Panc1 (cell line): Measurements from ENCODE around the gene AGAP1. TPM values are rescaled to one million over a fixed set of nuclear protein-coding genes. Genes with fewer than 3 reads are reported as not detected.

Source experiments
- ATAC-seq: fragments of 200-7000 bp; cut with Tn5 transposase; 2 replicates; pipeline ENCODE4 v1.9.1; 2020; ENCODE audit warnings: mild to moderate bottlenecking, moderate library complexity
- BruUV-seq: library from RNA; stranded (reverse); fragments of 400-500 nt; replicated peaks from 2 replicates; lab custom pipeline; 2021; lab: Mats Ljungman, UMichigan
- CTCF ChIA-PET: fragments of 300-600 bp; sonication (Branson Sonifier 250); formaldehyde crosslinking; loops from one replicate; lab custom pipeline; 2022; ENCODE audit warnings: antibody characterized with exemption; lab: Charles Lee
- POLR2A ChIA-PET: fragments of 300-600 bp; sonication (Branson Sonifier 250); formaldehyde crosslinking; loops from one replicate; lab custom pipeline; 2022; ENCODE audit warnings: antibody characterized with exemption; lab: Charles Lee
- DNase-seq: peaks from one replicate; pipeline ENCODE4 v3.0.0-alpha.2; 2010; ENCODE audit warnings: low read depth, low spot score
- H3K27ac ChIP-seq: 2 replicates; pipeline ENCODE4 v1.5.1; 2011; ENCODE audit warnings: mild to moderate bottlenecking, low read length, inconsistent platforms
- H3K27me3 ChIP-seq: fragments of 200-500 bp; sonication (Bioruptor generic); 2 replicates; pipeline ENCODE4 v1.6.0; 2014; ENCODE audit warnings: low read length, inconsistent platforms; ENCODE audit not compliant: control insufficient read depth, insufficient read depth
- H3K36me3 ChIP-seq: fragments of 200-500 bp; sonication (Bioruptor generic); 2 replicates; pipeline ENCODE4 v1.5.1; 2014; ENCODE audit warnings: inconsistent platforms, mild to moderate bottlenecking, low read length, moderate library complexity; ENCODE audit not compliant: control insufficient read depth, insufficient read depth
- H3K4me1 ChIP-seq: 2 replicates; pipeline ENCODE4 v1.5.1; 2011; ENCODE audit warnings: inconsistent platforms, mild to moderate bottlenecking, low read length, moderate library complexity; ENCODE audit not compliant: control insufficient read depth, insufficient read depth
- H3K4me3 ChIP-seq, 2 experiments: 2 replicates each; pipeline ENCODE4 v1.5.1; 2011 to 2012; ENCODE audit warnings: low read depth in 2 of 2, low read length in 2 of 2, mild to moderate bottlenecking in 2 of 2, inconsistent platforms in 1 of 2, moderate library complexity in 1 of 2
- H3K9me3 ChIP-seq: fragments of 200-500 bp; sonication (Bioruptor generic); 2 replicates; pipeline ENCODE4 v1.5.1; 2014; ENCODE audit warnings: low read depth, mild to moderate bottlenecking, inconsistent platforms, low read length, moderate library complexity; ENCODE audit not compliant: control insufficient read depth, insufficient read depth
- POLR2AphosphoS5 ChIP-seq: IDR thresholded peaks from 2 replicates; pipeline ENCODE4 v1.6.1; 2012; ENCODE audit warnings: mild to moderate bottlenecking, low read depth, low read length, moderate library complexity
- SIN3A ChIP-seq: IDR thresholded peaks from 2 replicates; pipeline ENCODE4 v1.6.1; 2012; ENCODE audit warnings: low read depth, mild to moderate bottlenecking, low read length, moderate library complexity, borderline replicate concordance; ENCODE audit not compliant: insufficient read depth
- TCF7L2 ChIP-seq: IDR thresholded peaks from 2 replicates; pipeline ENCODE4 v1.6.1; 2011; ENCODE audit warnings: mild to moderate bottlenecking, low read depth, low read length, inconsistent platforms
- in situ Hi-C: cut with HindIII; loops from 2 replicates; pipeline ENCODE4 v1.10.0; 2016; ENCODE audit warnings: low sequenced_read_pairs, low pct_unique_long_range_greater_than_20kb
- intact Hi-C: fragments of 100-400 bp; cut with micrococcal nuclease; formaldehyde crosslinking; loops from one replicate; pipeline ENCODE4 v1.10.0; 2022; ENCODE audit not compliant: unreplicated experiment
- total RNA-seq: library from RNA; stranded (reverse); gene quantifications from one replicate; pipeline ENCODE4 v1.2.1, GENCODE V29; 2021; ENCODE audit not compliant: unreplicated experiment
- TF ChIP-seq, protein P1 (sequence below): fragments of 450-650 bp; IDR thresholded peaks from 2 replicates; pipeline ENCODE4 v1.5.1; 2017; ENCODE audit warnings: mild to moderate bottlenecking
- TF ChIP-seq, protein P2 (sequence below), 2 experiments: IDR thresholded peaks; 2 replicates each; pipeline ENCODE4 v1.6.1; 2011 to 2012; ENCODE audit warnings: low read depth in 2 of 2, control low read depth in 1 of 2, low read length in 1 of 2, mild to moderate bottlenecking in 1 of 2, moderate library complexity in 1 of 2; ENCODE audit not compliant: insufficient read depth in 1 of 2

The AGAP1 gene
- total RNA-seq, 1 experiment from 2014 or later = 38.9 TPM

DNA sequence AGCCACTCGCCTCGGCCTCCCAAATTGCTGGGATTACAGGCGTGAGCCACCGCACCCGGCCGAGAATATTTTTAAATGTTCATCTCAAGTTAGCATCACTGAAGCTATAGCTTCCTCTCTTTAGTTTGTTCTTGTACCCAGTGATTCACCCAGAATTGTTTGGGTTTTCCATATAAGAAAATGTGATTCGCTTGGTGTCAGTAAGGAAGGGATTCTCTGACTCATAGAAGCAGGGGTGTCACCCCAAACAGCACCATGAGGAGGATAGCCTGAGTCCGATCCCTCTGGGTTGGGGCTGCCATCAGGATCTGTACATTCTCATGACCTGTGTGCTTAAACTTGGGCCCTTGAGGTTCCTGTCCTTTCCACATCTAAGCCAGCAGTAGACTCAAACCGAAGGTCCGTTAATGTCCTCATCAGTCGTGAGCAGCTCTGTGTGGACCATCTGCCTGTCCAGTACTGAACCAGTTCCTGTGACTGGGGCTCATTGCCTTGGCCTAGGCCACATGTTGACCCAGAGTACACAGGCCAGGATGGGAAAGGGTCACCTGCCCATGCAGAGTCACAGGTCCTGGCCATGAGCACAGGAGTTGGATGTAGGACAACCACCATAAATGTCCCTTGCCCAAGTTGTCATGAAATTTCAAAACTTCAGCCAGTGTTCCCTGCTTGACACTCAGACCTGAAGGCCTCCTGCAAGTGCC, 362.5 kb downstream of the AGAP1 start:
- CTCF ChIA-PET = no interaction called here
- no peak for DNase-seq
- H3K27me3 ChIP-seq = no peaks in the 10 kb centered on the region
- ATAC-seq = no peak
- TF ChIP-seq POLR2AphosphoS5 (no peak), SIN3A (no peak)
- no peaks in the 10 kb centered on the region for H3K9me3 ChIP-seq
- H3K4me1 ChIP-seq = no peaks in the 10 kb centered on the region
- intact Hi-C loops (no loop called here), in situ Hi-C loops (no loop called here)
- no peaks in the 10 kb centered on the region for H3K36me3 ChIP-seq
- no peak overlapping the region for H3K27ac ChIP-seq
- BruUV-seq = no TSS peak
- POLR2A ChIA-PET = no interaction called here
- H3K4me3 ChIP-seq = no peak overlapping the region

DNA sequence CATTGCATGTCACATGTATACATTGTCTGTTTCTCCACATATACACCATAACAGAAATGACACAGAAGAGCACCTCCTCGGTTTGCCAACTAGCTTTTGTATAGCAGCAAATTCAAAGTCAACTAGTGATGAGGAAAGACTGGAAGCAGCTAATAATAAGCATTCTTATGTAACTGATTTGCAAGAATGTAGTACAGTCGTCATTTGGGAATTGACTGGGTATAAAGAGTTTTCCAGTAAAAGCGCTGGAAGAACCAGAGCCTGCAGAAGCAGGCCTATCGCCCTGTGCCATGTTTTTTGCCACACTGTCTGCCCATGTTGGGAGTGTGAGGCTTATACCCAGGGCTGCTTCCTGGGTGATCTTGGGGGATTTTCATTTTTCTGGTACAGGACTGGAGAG, 363.8 kb downstream of the AGAP1 start:
- no TSS peak for BruUV-seq
- Histone ChIP-seq H3K9me3 (no peaks in the 10 kb centered on the region), H3K36me3 (no peaks in the 10 kb centered on the region), H3K27ac (no peak overlapping the region), H3K4me3 (no peak overlapping the region), H3K4me1 (no peaks in the 10 kb centered on the region), H3K27me3 (no peaks in the 10 kb centered on the region)
- CTCF ChIA-PET = no interaction called here
- ATAC-seq (no peak), DNase-seq (no peak)
- intact Hi-C loops = no loop called here
- TF ChIP-seq, protein P1, sequence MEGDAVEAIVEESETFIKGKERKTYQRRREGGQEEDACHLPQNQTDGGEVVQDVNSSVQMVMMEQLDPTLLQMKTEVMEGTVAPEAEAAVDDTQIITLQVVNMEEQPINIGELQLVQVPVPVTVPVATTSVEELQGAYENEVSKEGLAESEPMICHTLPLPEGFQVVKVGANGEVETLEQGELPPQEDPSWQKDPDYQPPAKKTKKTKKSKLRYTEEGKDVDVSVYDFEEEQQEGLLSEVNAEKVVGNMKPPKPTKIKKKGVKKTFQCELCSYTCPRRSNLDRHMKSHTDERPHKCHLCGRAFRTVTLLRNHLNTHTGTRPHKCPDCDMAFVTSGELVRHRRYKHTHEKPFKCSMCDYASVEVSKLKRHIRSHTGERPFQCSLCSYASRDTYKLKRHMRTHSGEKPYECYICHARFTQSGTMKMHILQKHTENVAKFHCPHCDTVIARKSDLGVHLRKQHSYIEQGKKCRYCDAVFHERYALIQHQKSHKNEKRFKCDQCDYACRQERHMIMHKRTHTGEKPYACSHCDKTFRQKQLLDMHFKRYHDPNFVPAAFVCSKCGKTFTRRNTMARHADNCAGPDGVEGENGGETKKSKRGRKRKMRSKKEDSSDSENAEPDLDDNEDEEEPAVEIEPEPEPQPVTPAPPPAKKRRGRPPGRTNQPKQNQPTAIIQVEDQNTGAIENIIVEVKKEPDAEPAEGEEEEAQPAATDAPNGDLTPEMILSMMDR = no peak
- TF ChIP-seq POLR2AphosphoS5 = no peak
- TF ChIP-seq SIN3A = no peak
- no peak for TF ChIP-seq TCF7L2
- TF ChIP-seq, protein P2, sequence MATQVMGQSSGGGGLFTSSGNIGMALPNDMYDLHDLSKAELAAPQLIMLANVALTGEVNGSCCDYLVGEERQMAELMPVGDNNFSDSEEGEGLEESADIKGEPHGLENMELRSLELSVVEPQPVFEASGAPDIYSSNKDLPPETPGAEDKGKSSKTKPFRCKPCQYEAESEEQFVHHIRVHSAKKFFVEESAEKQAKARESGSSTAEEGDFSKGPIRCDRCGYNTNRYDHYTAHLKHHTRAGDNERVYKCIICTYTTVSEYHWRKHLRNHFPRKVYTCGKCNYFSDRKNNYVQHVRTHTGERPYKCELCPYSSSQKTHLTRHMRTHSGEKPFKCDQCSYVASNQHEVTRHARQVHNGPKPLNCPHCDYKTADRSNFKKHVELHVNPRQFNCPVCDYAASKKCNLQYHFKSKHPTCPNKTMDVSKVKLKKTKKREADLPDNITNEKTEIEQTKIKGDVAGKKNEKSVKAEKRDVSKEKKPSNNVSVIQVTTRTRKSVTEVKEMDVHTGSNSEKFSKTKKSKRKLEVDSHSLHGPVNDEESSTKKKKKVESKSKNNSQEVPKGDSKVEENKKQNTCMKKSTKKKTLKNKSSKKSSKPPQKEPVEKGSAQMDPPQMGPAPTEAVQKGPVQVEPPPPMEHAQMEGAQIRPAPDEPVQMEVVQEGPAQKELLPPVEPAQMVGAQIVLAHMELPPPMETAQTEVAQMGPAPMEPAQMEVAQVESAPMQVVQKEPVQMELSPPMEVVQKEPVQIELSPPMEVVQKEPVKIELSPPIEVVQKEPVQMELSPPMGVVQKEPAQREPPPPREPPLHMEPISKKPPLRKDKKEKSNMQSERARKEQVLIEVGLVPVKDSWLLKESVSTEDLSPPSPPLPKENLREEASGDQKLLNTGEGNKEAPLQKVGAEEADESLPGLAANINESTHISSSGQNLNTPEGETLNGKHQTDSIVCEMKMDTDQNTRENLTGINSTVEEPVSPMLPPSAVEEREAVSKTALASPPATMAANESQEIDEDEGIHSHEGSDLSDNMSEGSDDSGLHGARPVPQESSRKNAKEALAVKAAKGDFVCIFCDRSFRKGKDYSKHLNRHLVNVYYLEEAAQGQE (IDR thresholded peaks at IDR 0.05; ENCODE audit: insufficient read depth in 1 of 2, low read depth in 2 of 2, low read length in 1 of 2) = no peak
- POLR2A ChIA-PET = no interaction called here
- in situ Hi-C loops = no loop called here

DNA sequence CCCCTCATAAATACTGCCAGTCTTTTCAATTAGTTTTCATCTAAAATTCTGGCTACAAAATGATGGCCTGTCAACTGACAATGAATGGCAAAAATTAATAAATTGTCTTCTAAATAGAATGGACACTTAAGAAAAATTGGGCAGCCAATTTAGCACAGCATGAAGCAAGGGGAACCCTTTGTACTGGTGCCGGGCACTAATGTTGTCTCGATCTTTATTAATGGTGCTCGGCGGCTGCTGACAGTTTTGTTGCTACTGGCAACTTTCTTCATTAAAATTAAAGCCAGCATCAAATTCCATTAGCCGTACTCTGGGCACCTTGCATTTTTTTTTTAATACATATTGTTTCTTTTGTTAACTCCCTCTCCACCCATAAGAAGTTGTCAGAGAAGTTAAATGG, 365.0 kb downstream of the AGAP1 start:
- POLR2A ChIA-PET = no interaction called here
- in situ Hi-C loops = no loop called here

More for the DNA sequence above, 365.0 kb downstream of the AGAP1 start:
- no peak for TF ChIP-seq SIN3A
- TF ChIP-seq, protein P2 (IDR thresholded peaks at IDR 0.05; ENCODE audit: insufficient read depth in 1 of 2, low read depth in 2 of 2, low read length in 1 of 2) = no peak
- no peak for TF ChIP-seq POLR2AphosphoS5
- TF ChIP-seq TCF7L2 = no peak
- TF ChIP-seq, protein P1 = no peak
- H3K27ac ChIP-seq = no peak overlapping the region
- H3K36me3 ChIP-seq = no peaks in the 10 kb centered on the region
- BruUV-seq = no TSS peak
- intact Hi-C loops = no loop called here
- no peak overlapping the region for H3K4me3 ChIP-seq
- no peak for DNase-seq
- no peaks in the 10 kb centered on the region for H3K4me1 ChIP-seq
- H3K27me3 ChIP-seq = no peaks in the 10 kb centered on the region
- no peaks in the 10 kb centered on the region for H3K9me3 ChIP-seq
- CTCF ChIA-PET = no interaction called here
- no peak for ATAC-seq
